Lung (tissue), 12 donors: ENCODE measurements around the gene MBNL1. TPM values are rescaled to one million over a fixed set of nuclear protein-coding genes. Genes with fewer than 3 reads are reported as not detected.

ENCODE experiments used
- ATAC-seq: fragments of 200-7000 bp; cut with Tn5 transposase; one replicate; pipeline ENCODE4 v1.9.1; 2020; ENCODE audit warnings: moderate number of reproducible peaks; ENCODE audit not compliant: insufficient read depth, low FRiP score
- DNase-seq, 3 donors: peaks; one replicate each; pipeline ENCODE4 v3.0.0-alpha.2; 2013 to 2017
- H3K27ac ChIP-seq, 2 donors: one replicate each; pipeline ENCODE4 v1.5.1; 2013; ENCODE audit warnings: mild to moderate bottlenecking in 2 of 2, moderate library complexity in 2 of 2, control low read depth in 1 of 2, inconsistent platforms in 1 of 2, low read depth in 1 of 2, low read length in 1 of 2
- H3K27me3 ChIP-seq, 3 donors: one replicate each; pipeline ENCODE4 v1.5.1; 2013; ENCODE audit warnings: low read length in 2 of 3; ENCODE audit not compliant: control insufficient read depth in 3 of 3, insufficient read depth in 3 of 3
- H3K36me3 ChIP-seq, 4 donors: one replicate each; pipeline ENCODE4 v1.5.1; 2013; ENCODE audit warnings: low read length in 4 of 4, mild to moderate bottlenecking in 1 of 4, moderate library complexity in 1 of 4; ENCODE audit not compliant: control insufficient read depth in 4 of 4, insufficient read depth in 4 of 4
- H3K4me1 ChIP-seq, 5 donors: one replicate each; pipeline ENCODE4 v1.5.1; 2013; ENCODE audit warnings: low read length in 5 of 5, mild to moderate bottlenecking in 2 of 5, moderate library complexity in 1 of 5; ENCODE audit not compliant: control insufficient read depth in 5 of 5, insufficient read depth in 5 of 5
- H3K4me3 ChIP-seq: one replicate; pipeline ENCODE4 v1.5.1; 2013; ENCODE audit warnings: mild to moderate bottlenecking, control low read depth, moderate library complexity
- H3K9ac ChIP-seq, 2 donors: one replicate each; pipeline ENCODE4 v1.5.1; 2013; ENCODE audit warnings: low read length in 2 of 2, control low read depth in 1 of 2; ENCODE audit not compliant: insufficient read depth in 1 of 2
- H3K9me3 ChIP-seq, 4 donors: one replicate each; pipeline ENCODE4 v1.5.1; 2013; ENCODE audit warnings: low read length in 3 of 4, mild to moderate bottlenecking in 1 of 4, moderate library complexity in 1 of 4; ENCODE audit not compliant: control insufficient read depth in 4 of 4, insufficient read depth in 3 of 4
- CTCF ChIP-seq: IDR thresholded peaks from 2 replicates; pipeline ENCODE4 v1.5.1; 2012; ENCODE audit warnings: mild to moderate bottlenecking; ENCODE audit errors: control extremely low read depth, extremely low read depth
- WGBS, 2 donors: extraction: QIAGEN DNeasy Blood & Tissue Kit; methylation state at CpG; one replicate each; pipeline ENCODE4 v1.1.7; 2013; 5-methylcytosine and 5-hydroxymethylcytosine counted together
- polyA plus RNA-seq, 2 donors: library from polyadenylated mRNA; stranded (reverse); fragments of 200-250 nt; gene quantifications; one replicate each; pipeline ENCODE4 v1.2.1, GENCODE V29; 2013
- total RNA-seq, 2 donors: library from RNA; depleted of rRNA in 1 of 2; stranded (reverse); fragments of >200 nt in 1 of 2; gene quantifications; one replicate each; pipeline ENCODE4 v1.2.1, GENCODE V29; 2014 to 2021
- donor health status: control.
- donor health status: control.
- donor health status: Bipolar disorder and iron deficiency.
- donor health status: healthy.
- donor health status: DM: yes; HTN: yes; CAD: no.

MBNL1 gene
- total and polyA plus RNA-seq, 4 donors, result 55.3 to 266 (median 165) TPM

DNA sequence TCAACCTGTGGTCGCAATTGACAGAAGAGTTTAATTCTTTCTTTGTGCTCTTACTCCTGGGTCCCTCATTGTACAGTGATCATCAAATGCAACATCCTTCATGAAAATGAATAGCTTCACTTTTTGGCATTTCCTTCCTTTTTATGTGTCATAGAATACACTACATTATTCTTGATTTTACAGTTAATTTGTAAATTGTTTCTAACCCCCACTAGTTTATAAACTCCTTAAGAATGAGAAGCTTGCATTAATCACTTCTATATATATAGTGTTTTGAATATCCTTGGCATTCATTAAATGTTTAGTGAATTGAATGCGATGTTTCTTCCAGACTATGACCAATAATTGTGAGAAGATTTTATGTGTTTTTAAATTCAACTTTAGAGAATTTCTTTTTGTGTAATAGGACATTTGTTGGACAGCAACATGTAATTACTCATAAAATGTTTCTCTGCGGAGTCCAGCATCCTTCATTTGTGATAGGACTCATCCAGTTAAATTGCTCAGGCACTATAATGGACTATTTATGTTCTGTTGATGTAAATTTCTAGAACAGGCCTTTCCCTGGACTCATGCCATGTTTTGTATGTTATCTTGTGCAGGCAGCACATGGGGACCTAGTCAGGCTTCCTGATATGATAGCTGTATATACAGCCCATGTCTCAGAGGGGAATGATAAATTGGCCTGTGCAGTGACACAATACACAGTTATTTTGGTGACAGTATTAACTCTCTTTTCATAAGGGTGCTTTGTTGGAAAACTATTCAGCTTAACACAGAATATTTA lies 51.3 kb downstream of the MBNL1 start:
- Histone ChIP-seq H3K9ac (no peak overlapping the region), H3K27ac (peak overlapping the region in 1 of 2 donors; percentile 21), H3K4me3 (no peak overlapping the region), H3K4me1 (peaks cover 1 to 42% (median 10%) of the 10 kb centered on the region in 5 donors), H3K36me3 (no peaks in the 10 kb centered on the region), H3K27me3 (no peaks in the 10 kb centered on the region), H3K9me3 (no peaks in the 10 kb centered on the region)
- TF ChIP-seq CTCF, result no peak
- DNase-seq (peak; percentile 34 to 82 (median 68)), ATAC-seq (no peak)
- WGBS, 2 donors, result 72 to 83% methylated on average over 3 of the region's 3 CpGs

DNA sequence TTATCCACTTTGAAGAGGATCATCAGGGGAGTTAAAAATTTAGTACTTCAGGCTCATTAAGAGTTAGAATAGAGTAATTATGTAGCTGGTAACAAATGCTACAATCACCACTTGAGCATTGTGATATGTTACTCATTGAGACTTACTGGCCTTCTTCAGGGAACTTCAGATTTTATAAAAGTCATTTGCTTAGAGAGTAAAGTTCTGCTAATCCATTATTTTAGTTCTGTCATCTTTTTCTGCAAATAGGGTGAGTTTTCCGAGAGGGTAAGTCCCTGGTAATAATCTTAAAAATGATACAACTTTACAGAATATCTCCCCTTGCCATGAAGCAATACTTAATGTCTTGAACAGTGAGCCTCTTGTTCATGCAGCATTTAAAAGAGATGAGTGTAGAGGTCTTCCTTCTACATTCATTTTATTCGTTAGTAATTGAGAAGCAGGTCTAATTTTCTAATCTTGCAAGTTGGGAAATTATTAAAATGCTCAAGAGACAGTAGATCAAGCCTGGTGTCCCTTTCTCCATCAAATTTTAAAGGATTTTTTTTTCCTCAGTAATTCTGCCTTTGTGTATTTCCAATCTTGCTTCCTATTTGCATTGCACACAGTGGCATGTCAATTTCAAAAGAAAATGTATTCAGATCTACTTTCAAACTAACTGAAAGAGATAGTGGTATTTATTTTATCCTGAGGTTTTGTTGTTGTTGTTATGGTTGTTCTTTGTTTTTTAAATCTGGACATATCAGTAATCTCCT lies 52.6 kb downstream of the MBNL1 start:
- peak overlapping the region in 1 of 2 donors; percentile 60 for H3K27ac ChIP-seq
- 57 to 66% methylated on average over 2 of the region's 2 CpGs for WGBS, 2 donors
- TF ChIP-seq CTCF, result no peak
- peaks cover 0 to 36% (median 10%) of the 10 kb centered on the region in 5 donors for H3K4me1 ChIP-seq
- no peaks in the 10 kb centered on the region for H3K36me3 ChIP-seq
- H3K4me3 ChIP-seq, result no peak overlapping the region
- no peaks in the 10 kb centered on the region for H3K27me3 ChIP-seq
- no peak overlapping the region for H3K9ac ChIP-seq
- DNase-seq (no peak), ATAC-seq (no peak)
- peaks cover 0 to 3% (median 1%) of the 10 kb centered on the region in 4 donors for H3K9me3 ChIP-seq

- no peak overlapping the region for H3K9ac ChIP-seq
- no peak overlapping the region for H3K27ac ChIP-seq
- peaks cover 0 to 34% (median 10%) of the 10 kb centered on the region in 5 donors for H3K4me1 ChIP-seq
- H3K27me3 ChIP-seq, result no peaks in the 10 kb centered on the region
- H3K36me3 ChIP-seq, result no peaks in the 10 kb centered on the region
- WGBS, 2 donors, result 81 to 86% methylated on average over 2 of the region's 2 CpGs
- no peak for TF ChIP-seq CTCF
- DNase-seq, result no peak
- no peak for ATAC-seq
- H3K4me3 ChIP-seq, result no peak overlapping the region
- peaks cover 0 to 3% (median 1%) of the 10 kb centered on the region in 4 donors for H3K9me3 ChIP-seq
Measured at GRCh38 chr3:152321955-152322377, 53.2 kb downstream of the MBNL1 start.
